LNCAP (cell line): ENCODE results near the gene ENHO.

Source experiments
- TF ChIP-seq, protein P1 (sequence below): fragments of 450-650 bp; IDR thresholded peaks from 2 replicates; pipeline ENCODE4 v1.5.1; 2017; ENCODE audit warnings: mild to moderate bottlenecking

ENHO gene

DNA sequence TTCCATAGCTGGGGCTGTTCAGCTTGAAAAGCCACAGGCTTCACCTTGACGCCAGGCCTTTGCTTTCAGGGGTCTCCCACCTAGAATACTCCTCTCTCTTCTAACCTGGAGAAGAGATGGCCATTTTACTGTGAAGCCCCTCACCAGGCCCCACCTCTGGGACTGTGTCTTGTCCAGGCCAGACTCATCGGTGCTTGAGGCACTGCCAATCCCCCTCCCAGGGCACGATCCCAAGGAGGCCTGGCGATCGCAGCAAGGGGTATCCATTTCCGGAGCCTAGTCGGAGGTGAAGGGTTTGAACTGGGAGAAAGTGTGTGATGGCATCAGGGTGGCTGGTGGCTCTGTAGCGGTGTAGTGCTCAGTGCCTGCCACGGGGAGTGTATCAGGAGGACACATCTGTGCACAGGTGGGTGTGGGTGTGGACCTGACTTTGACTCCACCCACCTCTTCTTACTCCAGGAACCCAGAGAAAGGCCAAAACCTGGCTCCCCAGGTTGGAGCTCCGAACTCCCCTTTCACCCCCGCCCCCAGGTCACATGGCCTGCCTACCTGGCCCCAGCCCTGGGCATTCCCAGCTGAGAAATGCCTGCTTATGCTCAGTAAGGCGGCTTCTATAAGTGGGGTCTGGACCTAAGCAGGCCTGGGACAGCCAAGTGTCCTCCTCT, 27.4 kb upstream of the ENHO start:
- TF ChIP-seq, protein P1, sequence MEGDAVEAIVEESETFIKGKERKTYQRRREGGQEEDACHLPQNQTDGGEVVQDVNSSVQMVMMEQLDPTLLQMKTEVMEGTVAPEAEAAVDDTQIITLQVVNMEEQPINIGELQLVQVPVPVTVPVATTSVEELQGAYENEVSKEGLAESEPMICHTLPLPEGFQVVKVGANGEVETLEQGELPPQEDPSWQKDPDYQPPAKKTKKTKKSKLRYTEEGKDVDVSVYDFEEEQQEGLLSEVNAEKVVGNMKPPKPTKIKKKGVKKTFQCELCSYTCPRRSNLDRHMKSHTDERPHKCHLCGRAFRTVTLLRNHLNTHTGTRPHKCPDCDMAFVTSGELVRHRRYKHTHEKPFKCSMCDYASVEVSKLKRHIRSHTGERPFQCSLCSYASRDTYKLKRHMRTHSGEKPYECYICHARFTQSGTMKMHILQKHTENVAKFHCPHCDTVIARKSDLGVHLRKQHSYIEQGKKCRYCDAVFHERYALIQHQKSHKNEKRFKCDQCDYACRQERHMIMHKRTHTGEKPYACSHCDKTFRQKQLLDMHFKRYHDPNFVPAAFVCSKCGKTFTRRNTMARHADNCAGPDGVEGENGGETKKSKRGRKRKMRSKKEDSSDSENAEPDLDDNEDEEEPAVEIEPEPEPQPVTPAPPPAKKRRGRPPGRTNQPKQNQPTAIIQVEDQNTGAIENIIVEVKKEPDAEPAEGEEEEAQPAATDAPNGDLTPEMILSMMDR, result no peak

DNA sequence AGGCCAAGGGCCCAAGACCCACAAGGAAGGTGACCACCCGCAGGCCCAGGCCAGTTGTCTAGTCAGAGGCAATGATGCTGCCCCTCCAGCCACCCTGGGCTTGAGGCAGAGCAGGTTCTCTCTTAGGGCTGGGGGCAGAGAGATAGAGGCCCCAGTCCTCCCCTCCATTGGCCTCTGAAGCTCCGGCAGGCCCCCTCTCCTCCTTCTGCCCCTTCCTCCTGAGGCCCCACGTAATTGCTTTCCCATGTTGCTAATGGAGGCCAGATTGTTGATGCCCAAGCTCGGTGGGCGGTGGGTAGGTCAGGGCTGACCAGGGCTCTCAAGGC, 26.6 kb upstream of the ENHO start:
- TF ChIP-seq, protein P1, result no peak

DNA sequence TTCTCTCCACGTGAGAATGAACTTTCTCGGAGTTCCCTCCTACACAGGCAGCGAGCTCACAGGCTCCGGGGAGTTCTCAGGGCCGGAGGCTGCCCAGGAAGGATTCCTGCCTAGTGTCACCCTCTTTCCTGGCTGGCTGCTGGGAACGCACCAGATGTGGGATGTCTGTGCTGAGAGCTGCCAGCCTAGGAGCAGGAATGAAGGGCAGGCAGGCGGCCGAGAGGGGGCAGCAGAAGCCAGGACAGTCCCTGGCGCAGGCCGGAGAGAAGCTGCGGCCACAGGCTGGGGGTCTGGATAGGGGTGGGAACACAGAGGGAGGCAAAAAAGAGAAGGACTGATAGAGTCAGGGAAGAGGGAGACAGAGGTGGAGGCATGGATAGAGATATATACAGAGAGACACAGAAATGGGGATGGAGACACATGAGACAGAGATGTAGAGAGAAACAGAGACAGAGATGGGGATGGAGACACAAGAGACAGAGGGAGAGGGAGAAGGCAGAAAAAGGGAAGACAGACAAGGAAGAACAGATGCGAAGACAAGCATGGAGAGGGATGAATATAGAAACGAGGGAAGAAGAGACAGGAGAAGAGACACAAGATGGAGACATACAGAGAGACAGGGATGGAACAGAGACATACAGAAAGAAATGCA, 25.3 kb upstream of the ENHO start:
- TF ChIP-seq, protein P1, result peak; percentile 88

DNA sequence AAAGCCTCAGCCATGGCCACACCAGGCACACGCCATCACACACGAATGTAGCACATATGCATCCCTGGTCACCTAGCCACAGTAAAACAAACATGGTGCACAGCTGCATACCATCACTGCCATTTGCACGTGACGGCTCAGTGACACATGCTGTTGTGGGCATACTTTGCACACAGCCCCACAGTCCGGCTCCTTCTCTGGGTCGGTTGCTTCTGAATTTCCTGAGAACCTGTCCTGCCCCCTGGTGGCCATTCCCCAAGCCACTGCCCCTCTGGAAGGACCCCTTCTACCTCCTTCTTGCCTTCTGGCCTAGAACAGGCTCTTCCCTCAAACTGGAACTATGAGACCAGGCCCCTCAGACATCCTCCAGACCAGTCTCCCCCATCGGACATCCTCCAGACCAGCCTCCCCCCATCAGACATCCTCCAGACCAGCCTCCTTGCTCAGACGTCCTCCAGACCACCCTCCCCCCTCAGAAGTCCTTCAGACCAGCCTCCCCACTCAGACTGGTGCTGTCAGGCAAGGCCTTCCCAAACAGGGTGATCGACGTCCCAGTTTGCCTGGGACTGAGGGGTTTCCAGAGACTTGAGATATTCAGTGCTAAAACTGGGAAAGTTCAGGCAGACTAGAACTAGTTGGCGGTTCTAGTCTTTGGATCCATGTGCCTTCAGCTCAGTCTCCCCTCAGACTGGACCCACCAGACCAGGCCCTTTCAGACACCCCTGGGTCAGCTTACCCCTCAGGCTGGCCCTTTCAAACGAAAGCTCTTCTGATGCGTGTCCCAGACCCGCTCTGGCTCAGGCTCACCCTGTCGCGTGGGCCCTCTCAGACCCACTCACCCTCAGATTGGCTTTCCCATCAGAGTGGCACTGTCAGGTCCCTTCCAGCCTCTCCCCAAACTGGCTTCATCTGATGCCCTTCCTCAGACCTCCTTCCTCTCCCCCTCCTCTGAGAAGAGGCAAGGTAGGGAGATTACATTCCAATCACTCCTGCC, 24.3 kb upstream of the ENHO start:
- TF ChIP-seq, protein P1, result peak; percentile 86

DNA sequence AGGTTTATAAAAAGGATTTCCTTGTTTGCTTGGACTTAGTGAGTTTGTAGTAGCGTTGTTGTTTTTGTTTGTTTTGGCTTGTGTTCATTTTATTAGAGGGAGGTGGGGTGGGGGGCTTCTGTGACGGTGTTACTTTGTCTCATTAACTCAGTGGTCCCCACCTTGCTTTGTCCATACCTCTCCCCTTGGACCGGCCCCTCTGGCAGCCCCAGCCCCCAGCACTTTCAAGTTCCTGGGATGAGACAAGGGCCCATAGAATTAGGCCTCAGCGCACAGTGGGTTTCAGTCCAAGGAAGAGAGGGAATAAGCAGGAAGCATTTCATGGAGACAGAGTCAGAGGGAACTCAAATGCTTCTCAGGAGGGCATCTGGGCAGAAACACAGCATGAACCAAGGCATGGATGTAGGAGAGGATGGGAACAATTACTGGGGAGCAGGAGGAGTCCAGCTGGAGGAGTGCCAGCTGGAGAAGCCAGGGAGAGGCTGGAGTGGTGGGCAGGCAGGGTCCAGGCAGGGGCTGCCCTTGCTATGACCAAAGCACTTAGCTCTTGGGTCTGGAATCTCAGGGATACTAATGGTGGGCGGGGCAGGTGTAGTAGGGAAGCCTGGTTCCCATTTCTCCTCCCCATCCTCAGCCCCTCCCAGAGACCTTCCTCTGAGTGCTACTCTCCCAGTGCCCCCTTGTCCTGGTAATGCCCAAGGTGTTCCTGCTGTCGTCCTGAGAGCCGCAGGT, 23.5 kb upstream of the ENHO start:
- TF ChIP-seq, protein P1, result no peak

DNA sequence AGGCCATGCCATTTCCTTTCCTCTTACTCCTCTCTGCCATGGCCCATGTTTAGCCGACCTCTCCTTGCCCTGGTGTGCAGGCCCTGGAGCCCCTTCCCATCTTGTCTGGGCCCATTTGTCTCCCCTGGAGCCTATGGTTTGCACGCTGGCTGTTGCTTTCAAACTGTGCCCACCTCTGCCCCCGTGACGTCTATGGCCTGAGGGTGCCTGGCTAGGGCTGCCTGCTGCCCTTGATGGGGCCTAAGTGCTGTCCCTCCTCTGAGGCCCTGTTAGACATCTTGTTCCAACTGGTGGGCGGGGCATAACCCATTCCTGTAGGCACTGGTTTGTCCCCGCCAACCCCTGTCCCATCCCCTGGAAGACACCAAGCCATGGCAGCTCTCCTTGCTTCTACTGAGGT, 22.7 kb upstream of the ENHO start:
- TF ChIP-seq, protein P1, result no peak

DNA sequence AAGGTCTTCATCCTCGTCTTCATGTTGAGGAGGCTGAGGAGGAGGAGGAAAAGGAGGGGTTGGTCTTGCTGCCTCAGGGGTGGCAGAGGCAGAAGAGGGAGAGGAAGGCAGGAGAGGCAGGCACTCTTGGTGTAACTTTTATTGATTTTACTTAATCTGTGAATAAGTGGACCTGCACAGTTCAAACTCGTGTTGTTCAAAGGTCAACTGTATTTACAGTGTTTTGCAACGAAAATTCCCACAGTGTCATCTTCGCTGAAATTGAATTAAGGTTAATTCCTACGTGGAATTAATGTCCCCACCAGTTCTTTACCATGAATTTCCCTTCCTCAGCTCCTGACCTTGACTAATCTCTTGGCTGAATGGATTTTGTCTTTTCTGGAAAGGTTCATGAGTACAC, 21.2 kb upstream of the ENHO start:
- TF ChIP-seq, protein P1, result no peak
